Esophagus squamous epithelium (tissue), 5 donors: ENCODE data around the gene CAMTA1. TPM values are rescaled to one million over a fixed set of nuclear protein-coding genes. Genes with fewer than 3 reads are reported as not detected.

ENCODE experiments used
- DNase-seq: peaks from one replicate; lab custom pipeline; 2025; lab: John Stamatoyannopoulos, UW
- H3K27ac ChIP-seq, 4 donors: fragments of 200-600 bp; sonication (generic); one replicate each; pipeline ENCODE4 v1.5.1; 2016 to 2019; ENCODE audit warnings: mild to moderate bottlenecking in 1 of 4
- H3K27me3 ChIP-seq, 4 donors: fragments of 200-600 bp; sonication (generic); 1 replicate in 3 of 4; 2 replicates in 1 of 4; pipeline versions ENCODE4 v1.5.1 to v1.6.0; 2017 to 2021; ENCODE audit warnings: antibody characterized with exemption in 1 of 4
- H3K36me3 ChIP-seq, 3 donors: fragments of 200-600 bp; sonication (generic); one replicate each; pipeline ENCODE4 v1.5.1; 2016 to 2019
- H3K4me1 ChIP-seq, 3 donors: fragments of 200-600 bp; sonication (generic); one replicate each; pipeline ENCODE4 v1.5.1; 2017 to 2019
- H3K4me3 ChIP-seq, 4 donors: fragments of 200-600 bp; sonication (generic); 1 replicate in 3 of 4; 2 replicates in 1 of 4; pipeline ENCODE4 v1.5.1; 2016 to 2019; ENCODE audit warnings: mild to moderate bottlenecking in 2 of 4, moderate library complexity in 1 of 4
- H3K9me3 ChIP-seq, 3 donors: fragments of 200-600 bp; sonication (generic); one replicate each; pipeline ENCODE4 v1.5.1; 2016 to 2019
- CTCF ChIP-seq, 6 experiments: fragments of 450-650 bp in 4 of 6; fragments of 200-600 bp in 2 of 6; sonication (generic) in 2 of 6; IDR thresholded peaks; one replicate each; pipeline ENCODE4 v1.5.1; 2016 to 2019; ENCODE audit warnings: antibody characterized with exemption in 6 of 6, mild to moderate bottlenecking in 4 of 6, moderate library complexity in 4 of 6
- POLR2A ChIP-seq, 4 donors: fragments of 450-650 bp; IDR thresholded peaks; one replicate each; pipeline ENCODE4 v1.6.1; 2017; ENCODE audit warnings: antibody characterized with exemption in 4 of 4, mild to moderate bottlenecking in 4 of 4, moderate library complexity in 3 of 4
- WGBS, 2 donors: methylation state at CpG; one replicate each; pipeline ENCODE4 v1.1.5; 2018; 5-methylcytosine and 5-hydroxymethylcytosine counted together
- intact Hi-C: fragments of 100-400 bp; cut with DNase I; formaldehyde crosslinking; loops from one replicate; pipeline ENCODE4 v1.15.0; 2022
- total RNA-seq, 4 donors: library from RNA; depleted of rRNA; stranded (reverse); fragments of >200 nt; gene quantifications; one replicate each; pipeline ENCODE4 v1.1.0, GENCODE V29; 2016
- donor health status: DM: yes; HTN: yes; CAD: no.

Gene CAMTA1
- total RNA-seq, 4 donors from 2014 or later, result 31.3 to 77.4 (median 45.9) TPM

- 41 to 46% methylated on average over 6 to 8 of the region's 9 CpGs for WGBS, 2 donors
- Histone ChIP-seq H3K4me3 (no peak overlapping the region), H3K4me1 (peaks cover 4 to 27% (median 10%) of the 10 kb centered on the region in 3 donors), H3K9me3 (peaks cover 0 to 12% (median 10%) of the 10 kb centered on the region in 3 donors), H3K27me3 (peaks cover 0 to 42% (median 0%) of the 10 kb centered on the region in 4 donors), H3K27ac (no peak overlapping the region), H3K36me3 (no peaks in the 10 kb centered on the region)
- TF ChIP-seq POLR2A (IDR thresholded peaks at IDR 0.05) (no peak), CTCF (IDR thresholded peaks at IDR 0.05) (no peak)
- no peak for DNase-seq
- intact Hi-C loops, result no loop called here
These were observed 480.6 kb downstream of the CAMTA1 start for GRCh38 chr1:7265771-7266371.

- Histone ChIP-seq H3K4me1 (peaks cover 4 to 27% (median 10%) of the 10 kb centered on the region in 3 donors), H3K9me3 (peaks cover 0 to 12% (median 10%) of the 10 kb centered on the region in 3 donors), H3K36me3 (no peaks in the 10 kb centered on the region), H3K27ac (no peak overlapping the region), H3K27me3 (peaks cover 0 to 39% (median 0%) of the 10 kb centered on the region in 4 donors), H3K4me3 (no peak overlapping the region)
- intact Hi-C loops, result no loop called here
- DNase-seq, result no peak
- TF ChIP-seq POLR2A (IDR thresholded peaks at IDR 0.05), result no peak
- no peak for TF ChIP-seq CTCF (IDR thresholded peaks at IDR 0.05)
- 51 to 67% methylated on average over 5 of the region's 5 CpGs for WGBS, 2 donors
These were observed 481.3 kb downstream of the CAMTA1 start for GRCh38 chr1:7266561-7266960.

GRCh38 chr1:7267493-7267892, 482.2 kb downstream of the CAMTA1 start:
- Histone ChIP-seq H3K9me3 (peaks cover 0 to 12% (median 10%) of the 10 kb centered on the region in 3 donors), H3K4me1 (peaks cover 4 to 24% (median 10%) of the 10 kb centered on the region in 3 donors), H3K36me3 (no peaks in the 10 kb centered on the region), H3K27me3 (peaks cover 0 to 30% (median 0%) of the 10 kb centered on the region in 4 donors), H3K4me3 (no peak overlapping the region), H3K27ac (no peak overlapping the region)
- no peak for DNase-seq
- TF ChIP-seq POLR2A (IDR thresholded peaks at IDR 0.05), result no peak
- no peak for TF ChIP-seq CTCF (IDR thresholded peaks at IDR 0.05)
- intact Hi-C loops, result no loop called here

- Histone ChIP-seq H3K27me3 (peaks cover 0 to 17% (median 0%) of the 10 kb centered on the region in 4 donors), H3K4me3 (no peak overlapping the region), H3K27ac (no peak overlapping the region), H3K36me3 (no peaks in the 10 kb centered on the region), H3K4me1 (peaks cover 0 to 15% (median 6%) of the 10 kb centered on the region in 3 donors), H3K9me3 (peaks cover 0 to 12% (median 10%) of the 10 kb centered on the region in 3 donors)
- DNase-seq, result no peak
- intact Hi-C loops, result no loop called here
- TF ChIP-seq CTCF (IDR thresholded peaks at IDR 0.05), result no peak
- no peak for TF ChIP-seq POLR2A (IDR thresholded peaks at IDR 0.05)
These were observed 483.7 kb downstream of the CAMTA1 start for GRCh38 chr1:7268983-7269382.

GRCh38 chr1:7269525-7269924, 484.3 kb downstream of the CAMTA1 start:
- Histone ChIP-seq H3K4me3 (no peak overlapping the region), H3K27ac (no peak overlapping the region), H3K27me3 (peaks cover 0 to 16% (median 0%) of the 10 kb centered on the region in 4 donors), H3K36me3 (no peaks in the 10 kb centered on the region), H3K9me3 (peaks cover 0 to 12% (median 10%) of the 10 kb centered on the region in 3 donors), H3K4me1 (peaks cover 0 to 15% (median 6%) of the 10 kb centered on the region in 3 donors)
- WGBS, 2 donors, result 91 to 100% methylated on average over 1 of the region's 1 CpG
- no peak for DNase-seq
- TF ChIP-seq CTCF (IDR thresholded peaks at IDR 0.05) (no peak), POLR2A (IDR thresholded peaks at IDR 0.05) (no peak)
- intact Hi-C loops, result no loop called here
